ENCODE results near the gene LPAR2.
"Not testable (repeated sequence)": the region's sequence is repeated elsewhere in the genome, so short reads cannot be mapped to it uniquely, and the experiment has no call there.

DNA sequence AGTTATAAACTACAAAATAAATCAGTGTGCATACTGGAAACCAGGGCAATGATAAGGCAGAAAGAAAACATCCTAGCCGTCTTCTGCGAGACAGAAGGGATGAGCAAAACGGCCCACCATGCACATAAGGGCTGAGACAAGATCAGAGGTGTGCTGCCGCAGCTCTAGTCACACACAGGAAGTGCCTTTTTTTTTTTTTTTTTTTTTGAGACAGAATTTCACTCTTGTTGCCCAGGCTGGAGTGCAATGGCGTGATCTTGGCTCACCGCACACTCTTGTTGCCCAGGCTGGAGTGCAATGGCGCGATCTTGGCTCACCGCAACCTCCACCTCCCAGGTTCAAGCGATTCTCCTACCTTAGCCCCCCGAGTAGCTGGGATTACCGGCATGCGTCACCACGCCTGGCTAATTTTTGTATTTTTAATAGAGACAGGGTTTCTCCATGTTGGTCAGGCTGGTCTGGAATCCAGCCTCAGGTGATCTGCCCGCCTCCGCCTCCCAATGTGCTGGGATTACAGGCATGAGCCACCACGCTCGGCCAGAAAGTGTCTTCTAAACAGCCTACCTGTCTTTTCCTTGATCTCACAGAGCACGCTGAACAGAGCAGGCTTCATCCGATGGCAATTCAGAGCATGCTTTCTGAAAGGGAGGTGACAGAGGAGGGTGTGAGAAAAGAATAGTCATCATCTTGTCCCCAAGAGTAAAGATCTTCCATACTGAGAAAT, 29.1 kb downstream of the LPAR2 start:
- not testable (repeated sequence) for TF ChIP-seq CTCF, POLR2A (IDR thresholded peaks at IDR 0.05)
